HG03066 (cell line): ENCODE data around the gene THRSP.
"Not testable (repeated sequence)": the region's sequence is repeated elsewhere in the genome, so short reads cannot be mapped to it uniquely, and the experiment has no call there.

Experiments
- ATAC-seq: cut with Tn5 transposase; IDR thresholded peaks from one replicate; pipeline ENCODE4 v1.9.1; 2021; ENCODE audit warnings: low read depth; ENCODE audit not compliant: unreplicated experiment

The THRSP gene

DNA sequence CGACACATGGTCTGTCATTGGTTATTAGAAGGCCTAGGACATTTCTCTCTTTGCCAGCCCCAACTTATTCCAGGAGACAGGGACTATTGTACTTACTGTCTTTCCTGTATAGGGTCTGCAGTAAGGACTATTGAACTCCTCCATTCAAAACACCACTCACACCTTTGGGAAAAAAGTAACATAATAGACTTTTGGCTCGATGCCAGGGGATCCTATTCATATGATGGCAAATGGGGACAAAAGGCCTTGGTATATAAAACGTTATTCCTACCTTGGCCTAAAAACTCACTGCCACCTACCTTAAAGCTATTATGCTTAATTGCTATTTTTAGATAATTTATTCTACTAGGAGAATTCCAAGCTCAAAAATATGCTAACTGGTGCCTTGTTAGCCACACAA is 22.3 kb downstream of the THRSP start:
- ATAC-seq = no peak

DNA sequence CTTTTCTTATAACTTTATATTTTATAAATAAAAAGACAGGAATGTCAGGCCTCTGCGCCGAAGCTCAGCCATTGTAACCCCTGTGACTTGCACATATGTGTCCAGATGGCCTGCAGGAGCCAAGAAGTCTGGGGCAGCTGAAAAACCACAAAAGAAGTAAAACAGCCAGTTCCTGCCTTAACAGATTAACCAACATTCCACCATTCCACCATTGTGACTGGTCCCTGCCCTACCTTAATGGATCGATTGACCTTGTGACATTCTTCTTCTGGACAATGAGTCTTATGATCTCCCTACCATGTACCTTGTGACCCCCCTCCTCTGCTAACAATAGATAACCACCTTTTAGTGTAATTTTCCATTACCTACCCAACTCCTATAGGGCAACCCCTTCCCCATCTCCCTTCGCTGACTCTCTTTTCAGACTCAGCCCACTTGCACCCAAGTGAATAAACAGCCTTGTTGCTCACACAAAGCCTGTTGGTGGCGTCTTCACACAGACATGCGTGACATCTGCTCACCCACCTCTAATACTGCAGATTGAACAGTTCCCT is 22.9 kb downstream of the THRSP start:
- not testable (repeated sequence) for ATAC-seq

DNA sequence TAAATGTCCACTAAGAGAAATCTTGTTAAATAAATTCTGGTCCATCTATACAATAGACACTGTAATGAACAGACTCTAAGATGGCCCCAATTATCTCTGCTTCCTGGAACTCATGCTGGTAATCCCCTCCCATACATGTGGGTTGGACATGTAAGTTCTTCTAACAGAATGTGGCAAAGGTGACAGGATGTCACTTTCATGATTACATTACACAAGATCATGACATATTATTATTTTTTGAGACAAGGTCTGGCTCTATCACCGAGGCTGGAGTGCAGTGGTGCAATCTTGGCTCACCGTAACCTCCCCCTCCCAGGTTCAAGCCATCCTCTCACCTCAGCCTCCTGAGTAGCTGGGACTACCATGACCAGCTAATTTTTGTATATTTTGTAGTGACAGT is 30.6 kb downstream of the THRSP start:
- no peak for ATAC-seq

DNA sequence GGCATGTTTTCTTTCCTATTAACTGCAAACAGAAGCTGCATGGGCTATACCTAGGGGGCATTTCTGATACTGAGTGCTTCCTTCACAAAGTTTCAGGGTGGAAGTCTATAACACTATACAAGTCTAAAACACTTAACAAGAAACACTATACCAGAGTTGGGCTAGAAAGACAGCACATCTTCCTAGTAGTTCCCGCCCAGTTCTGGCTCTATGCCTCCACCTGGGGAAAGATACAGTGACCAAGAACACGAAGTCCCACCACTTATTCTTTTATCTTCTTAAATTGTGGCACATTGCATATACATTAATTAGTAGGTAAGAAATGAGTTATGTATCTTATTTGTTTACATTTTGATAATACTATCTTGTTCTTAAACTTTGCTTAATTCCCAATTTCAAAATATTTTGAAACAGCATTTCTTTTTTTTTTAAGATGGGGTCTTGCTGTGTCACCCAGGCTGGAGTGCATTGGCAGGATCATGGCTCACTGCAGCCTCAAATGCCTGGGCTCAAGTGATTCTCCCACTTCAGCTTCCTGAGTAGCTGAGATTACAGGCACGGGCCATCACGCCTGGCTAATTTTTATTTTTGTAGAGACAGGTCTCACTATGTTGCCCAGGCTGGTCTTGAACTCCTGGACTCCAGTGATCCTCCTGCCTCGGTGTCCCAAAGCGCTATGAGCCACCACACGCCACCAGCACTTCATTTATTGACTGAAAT is 34.2 kb downstream of the THRSP start:
- ATAC-seq = no peak

GRCh38 chr11:78099666-78100065 is 36.0 kb downstream of the THRSP start:
- no peak for ATAC-seq

DNA sequence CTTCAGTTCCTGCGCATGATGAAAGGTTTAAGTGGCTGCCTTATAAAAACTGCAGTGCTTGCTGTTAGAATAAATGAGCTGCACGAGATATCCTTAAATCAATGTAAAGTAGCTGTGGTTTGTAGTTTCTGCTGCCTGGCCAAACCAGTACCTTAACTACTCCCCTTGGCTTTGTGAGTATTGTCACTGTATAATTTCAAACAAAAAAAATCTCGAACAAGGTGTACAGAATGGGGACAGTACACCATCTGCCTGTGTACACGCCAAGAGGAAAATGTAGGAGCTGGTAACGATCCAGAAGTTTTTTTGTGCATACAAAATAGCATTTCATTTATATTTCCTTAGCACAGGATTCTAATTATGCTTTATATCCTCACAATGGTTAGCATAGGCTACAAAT is 36.6 kb downstream of the THRSP start:
- no peak for ATAC-seq

DNA sequence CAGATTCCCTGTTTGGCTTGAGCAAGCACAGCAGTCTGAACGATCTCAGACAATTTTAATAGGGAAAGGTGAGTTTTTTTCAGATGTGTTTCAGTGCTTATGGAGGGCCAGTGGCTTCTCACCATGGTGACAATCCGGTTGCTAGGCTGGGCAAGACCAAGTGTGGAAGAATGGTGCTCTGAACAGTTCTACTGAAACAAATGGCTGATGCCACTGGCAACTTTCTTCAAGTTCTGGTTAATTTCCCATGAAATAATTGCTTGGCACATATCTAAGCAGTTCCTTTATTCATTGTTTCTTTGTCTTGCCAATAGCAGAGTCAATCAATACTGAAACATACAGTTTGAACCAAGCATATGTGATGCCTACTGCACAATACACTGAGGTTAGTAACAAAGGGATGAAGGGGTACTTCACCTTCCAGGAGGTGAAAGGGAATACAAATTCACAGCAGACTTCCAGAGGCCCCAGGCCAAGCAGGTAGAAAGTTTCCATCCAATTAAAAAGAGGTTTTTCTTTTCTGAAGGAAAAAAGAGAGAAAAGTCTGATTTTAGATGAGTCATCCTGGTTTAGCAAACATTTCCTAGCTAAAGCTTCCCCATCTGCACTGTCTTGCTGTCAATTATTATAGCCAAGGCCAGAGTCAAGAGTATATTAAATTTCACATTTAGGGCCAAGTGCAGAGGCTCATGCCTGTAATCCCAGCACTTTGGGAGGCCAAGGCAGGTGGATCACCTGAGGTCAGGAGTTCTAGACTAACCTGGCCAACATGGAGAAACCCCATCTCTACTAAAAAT is 37.2 kb downstream of the THRSP start:
- no peak for ATAC-seq

GRCh38 chr11:78109081-78110015 is 45.7 kb downstream of the THRSP start:
- ATAC-seq = no peak

DNA sequence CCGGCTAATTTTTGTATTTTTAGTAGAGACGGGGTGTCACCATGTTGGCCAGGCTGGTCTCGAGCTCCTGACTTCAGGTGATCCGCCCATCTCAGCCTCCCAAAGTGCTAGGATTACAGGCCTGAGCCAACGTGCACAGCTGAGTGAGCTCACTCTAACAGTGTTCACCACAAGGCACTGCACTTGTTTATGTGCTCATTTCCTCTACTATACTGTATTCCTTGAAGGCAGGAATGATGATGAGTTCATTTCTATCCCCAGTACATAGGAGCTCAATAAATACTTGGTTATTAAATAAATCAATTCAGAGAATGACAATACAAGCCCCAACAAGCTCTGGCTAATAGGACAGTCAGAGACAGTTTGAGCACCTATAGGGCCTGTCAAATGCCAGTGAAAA is 46.7 kb downstream of the THRSP start:
- ATAC-seq = no peak

- ATAC-seq = no peak
Observed at GRCh38 chr11:78110830-78111229, 47.2 kb downstream of the THRSP start.

DNA sequence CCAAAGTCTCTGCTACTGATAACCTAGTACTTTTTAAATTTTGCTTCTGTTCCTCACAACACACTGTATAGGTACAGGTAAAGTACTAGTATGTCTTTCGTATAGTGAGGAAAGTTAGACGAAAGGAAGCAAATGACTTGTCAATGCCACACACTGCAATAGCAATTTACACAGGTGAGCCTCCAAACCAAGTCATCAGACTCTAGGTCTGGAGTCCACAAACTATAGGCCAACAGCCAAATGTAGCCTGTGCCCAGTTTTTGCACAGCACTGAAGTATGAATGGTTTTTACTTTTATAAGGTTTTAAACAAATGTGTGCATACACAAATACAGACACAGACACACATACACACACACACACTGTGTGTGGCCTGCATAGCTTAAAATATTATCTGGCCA is 47.6 kb downstream of the THRSP start:
- ATAC-seq = no peak

- ATAC-seq = no peak
Observed at GRCh38 chr11:78112582-78113275, 49.1 kb downstream of the THRSP start.
